ENCODE data around the gene MAMDC2.

DNA sequence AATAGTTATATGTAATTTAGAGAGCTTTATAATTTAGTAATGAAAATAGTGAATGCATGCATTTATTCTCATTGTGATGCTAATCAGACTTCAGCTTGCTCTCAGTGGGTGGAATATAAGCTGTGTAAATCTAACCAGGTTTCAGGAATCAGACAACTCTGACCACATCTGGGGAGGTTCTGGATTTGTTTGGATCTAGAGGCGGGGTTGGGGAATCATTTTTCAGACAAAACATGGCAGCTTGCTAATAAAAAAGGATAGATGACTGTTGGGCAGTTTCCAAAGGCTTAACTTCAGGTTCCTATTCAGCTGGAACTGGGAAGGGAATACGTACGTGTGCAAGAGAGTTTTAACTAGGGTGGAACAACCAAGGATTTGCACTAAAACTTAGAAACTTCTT is 43.2 kb upstream of the MAMDC2 start:
- TF ChIP-seq, protein P1, sequence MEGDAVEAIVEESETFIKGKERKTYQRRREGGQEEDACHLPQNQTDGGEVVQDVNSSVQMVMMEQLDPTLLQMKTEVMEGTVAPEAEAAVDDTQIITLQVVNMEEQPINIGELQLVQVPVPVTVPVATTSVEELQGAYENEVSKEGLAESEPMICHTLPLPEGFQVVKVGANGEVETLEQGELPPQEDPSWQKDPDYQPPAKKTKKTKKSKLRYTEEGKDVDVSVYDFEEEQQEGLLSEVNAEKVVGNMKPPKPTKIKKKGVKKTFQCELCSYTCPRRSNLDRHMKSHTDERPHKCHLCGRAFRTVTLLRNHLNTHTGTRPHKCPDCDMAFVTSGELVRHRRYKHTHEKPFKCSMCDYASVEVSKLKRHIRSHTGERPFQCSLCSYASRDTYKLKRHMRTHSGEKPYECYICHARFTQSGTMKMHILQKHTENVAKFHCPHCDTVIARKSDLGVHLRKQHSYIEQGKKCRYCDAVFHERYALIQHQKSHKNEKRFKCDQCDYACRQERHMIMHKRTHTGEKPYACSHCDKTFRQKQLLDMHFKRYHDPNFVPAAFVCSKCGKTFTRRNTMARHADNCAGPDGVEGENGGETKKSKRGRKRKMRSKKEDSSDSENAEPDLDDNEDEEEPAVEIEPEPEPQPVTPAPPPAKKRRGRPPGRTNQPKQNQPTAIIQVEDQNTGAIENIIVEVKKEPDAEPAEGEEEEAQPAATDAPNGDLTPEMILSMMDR (IDR thresholded peaks at IDR 0.05; ENCODE audit: control extremely low read depth in 1 of 3, insufficient read depth in 1 of 3, low read depth in 1 of 3, low read length in 3 of 3): no peak
- TF ChIP-seq ASH2L (IDR thresholded peaks at IDR 0.05; ENCODE audit: low read length) (no peak), POLR2A (IDR thresholded peaks at IDR 0.05; ENCODE audit: control extremely low read depth in 1 of 2, low read depth in 2 of 2, low read length in 2 of 2) (no peak), EZH2 (IDR thresholded peaks at IDR 0.05; ENCODE audit: low read depth, low read length, severe bottlenecking) (no peak), RFX5 (IDR thresholded peaks at IDR 0.05; ENCODE audit: borderline replicate concordance, low read depth, low read length) (no peak), EGR1 (IDR thresholded peaks at IDR 0.05; ENCODE audit: borderline replicate concordance, low read depth, low read length) (no peak), SP4 (IDR thresholded peaks at IDR 0.05; ENCODE audit: low read length) (no peak), POLR2AphosphoS5 (IDR thresholded peaks at IDR 0.05; ENCODE audit: low read depth, low read length) (no peak), JUN (IDR thresholded peaks at IDR 0.05; ENCODE audit: low read depth, low read length) (no peak), GABPA (IDR thresholded peaks at IDR 0.05; ENCODE audit: borderline replicate concordance, insufficient read depth, low read length) (no peak), EP300 (IDR thresholded peaks at IDR 0.05; ENCODE audit: borderline replicate concordance in 1 of 2, low read depth in 2 of 2, low read length in 2 of 2) (no peak), CBX5 (IDR thresholded peaks at IDR 0.05; ENCODE audit: low read depth, low read length) (no peak), KDM5A (IDR thresholded peaks at IDR 0.05; ENCODE audit: low read length) (no peak)

All from H1 (cell line).